ENCODE data around the gene ATG7. TPM values are rescaled to one million over a fixed set of nuclear protein-coding genes. Genes with fewer than 3 reads are reported as not detected.
"Not testable (repeated sequence)": the region's sequence is repeated elsewhere in the genome, so short reads cannot be mapped to it uniquely, and the experiment has no call there.

The ATG7 gene
- total RNA-seq, 8 experiments from 2014 or later, result 16.9 to 39.4 (median 24.8) TPM

- Histone ChIP-seq H3K4me3 (peak overlapping the region in 1 of 5 donors; percentile 13), H3K27ac (peak overlapping the region; percentile 74 to 77), H3K4me1 (replicated peaks in 1 of 2) (peaks cover 47 to 55% of the 10 kb centered on the region in 2 donors)
- peak; percentile 43 to 96 (median 93) for ATAC-seq (replicated peaks in 6 of 8)
- in situ Hi-C loops (cut with MboI; ENCODE audit: low pct_unique_long_range_greater_than_20kb in 2 of 9, low sequenced_read_pairs in 9 of 9, unreplicated experiment in 9 of 9), result no loop called here
- 7 to 100% (median 57%) methylated on average over 1 to 9 of the region's 9 CpGs; no CpG with 5 or more reads in 1 of the 10 experiments for WGBS, 10 experiments
Measured at GRCh38 chr3:11591391-11592282, 319.4 kb downstream of the ATG7 start.

- peak; percentile 19 to 85 (median 54) for ATAC-seq (replicated peaks in 6 of 8)
- Histone ChIP-seq H3K4me3 (no peak overlapping the region), H3K27ac (peak overlapping the region; percentile 74 to 77), H3K4me1 (replicated peaks in 1 of 2) (peaks cover 47 to 55% of the 10 kb centered on the region in 2 donors)
- in situ Hi-C loops (cut with MboI; ENCODE audit: low pct_unique_long_range_greater_than_20kb in 2 of 9, low sequenced_read_pairs in 9 of 9, unreplicated experiment in 9 of 9), result no loop called here
- WGBS, 10 experiments, result 20 to 100% (median 51%) methylated on average over 2 to 14 of the region's 14 CpGs; no CpG with 5 or more reads in 2 of the 10 experiments
Measured at GRCh38 chr3:11592445-11593298, 320.5 kb downstream of the ATG7 start.

GRCh38 chr3:11593318-11594034 is 321.3 kb downstream of the ATG7 start:
- in situ Hi-C loops (cut with MboI; ENCODE audit: low pct_unique_long_range_greater_than_20kb in 2 of 9, low sequenced_read_pairs in 9 of 9, unreplicated experiment in 9 of 9), result no loop called here
- no peak overlapping the region for H3K4me3 ChIP-seq
- ATAC-seq (replicated peaks in 6 of 8), result peak in 1 of 8 experiments; percentile 12
- H3K4me1 ChIP-seq (replicated peaks in 1 of 2), result peaks cover 47 to 52% of the 10 kb centered on the region in 2 donors
- peak overlapping the region in 1 of 2 donors; percentile 57 for H3K27ac ChIP-seq
- 0 to 100% (median 24%) methylated on average over 2 to 8 of the region's 10 CpGs; no CpG with 5 or more reads in 2 of the 10 experiments for WGBS, 10 experiments

- ATAC-seq (replicated peaks in 6 of 8); H3K27ac ChIP-seq; in situ Hi-C loops (cut with MboI; ENCODE audit: low pct_unique_long_range_greater_than_20kb in 2 of 9, low sequenced_read_pairs in 9 of 9, unreplicated experiment in 9 of 9); H3K4me3 ChIP-seq: not testable (repeated sequence)
- H3K4me1 ChIP-seq (replicated peaks in 1 of 2), result peaks cover 44 to 46% of the 10 kb centered on the region in 2 donors
- WGBS, 10 experiments, result 70 to 100% (median 100%) methylated on average over 2 to 4 of the region's 5 CpGs; no CpG with 5 or more reads in 6 of the 10 experiments
Measured at GRCh38 chr3:11595024-11595423, 322.8 kb downstream of the ATG7 start.

- Histone ChIP-seq H3K4me1 (replicated peaks in 1 of 2) (peaks cover 43% of the 10 kb centered on the region in 2 donors), H3K27ac (no peak overlapping the region), H3K4me3 (no peak overlapping the region)
- WGBS, 10 experiments, result 87 to 100% (median 100%) methylated on average over 1 to 7 of the region's 7 CpGs; no CpG with 5 or more reads in 3 of the 10 experiments
- in situ Hi-C loops (cut with MboI; ENCODE audit: low pct_unique_long_range_greater_than_20kb in 2 of 9, low sequenced_read_pairs in 9 of 9, unreplicated experiment in 9 of 9), result no loop called here
- no peak for ATAC-seq (replicated peaks in 6 of 8)
Measured at GRCh38 chr3:11596387-11596786, 324.2 kb downstream of the ATG7 start.

GRCh38 chr3:11600501-11601282 is 328.5 kb downstream of the ATG7 start:
- WGBS, 10 experiments, result 3 to 82% (median 45%) methylated on average over 1 to 12 of the region's 18 CpGs; no CpG with 5 or more reads in 1 of the 10 experiments
- in situ Hi-C loops (cut with MboI; ENCODE audit: low pct_unique_long_range_greater_than_20kb in 2 of 9, low sequenced_read_pairs in 9 of 9, unreplicated experiment in 9 of 9), result no loop called here

GRCh38 chr3:11601446-11602238 is 329.4 kb downstream of the ATG7 start:
- 36 to 94% (median 81%) methylated on average over 3 to 12 of the region's 21 CpGs; no CpG with 5 or more reads in 2 of the 10 experiments for WGBS, 10 experiments
- no peak overlapping the region for H3K4me3 ChIP-seq
- in situ Hi-C loops (cut with MboI; ENCODE audit: low pct_unique_long_range_greater_than_20kb in 2 of 9, low sequenced_read_pairs in 9 of 9, unreplicated experiment in 9 of 9), result no loop called here
- no peak for ATAC-seq (replicated peaks in 6 of 8)
- H3K27ac ChIP-seq, result peak overlapping the region in 1 of 2 donors; percentile 64
- peaks cover 37 to 43% of the 10 kb centered on the region in 2 donors for H3K4me1 ChIP-seq (replicated peaks in 1 of 2)

More at GRCh38 chr3:11600501-11601282, 328.5 kb downstream of the ATG7 start:
- peaks cover 33 to 37% of the 10 kb centered on the region in 2 donors for H3K4me1 ChIP-seq (replicated peaks in 1 of 2)
- peak; percentile 56 to 99 (median 98) for ATAC-seq (replicated peaks in 6 of 8)
- peak overlapping the region; percentile 53 to 64 for H3K27ac ChIP-seq
- H3K4me3 ChIP-seq, result no peak overlapping the region

GRCh38 chr3:11602239-11602840 is 330.1 kb downstream of the ATG7 start:
- 48 to 90% (median 71%) methylated on average over 8 to 11 of the region's 11 CpGs for WGBS, 10 experiments
- Histone ChIP-seq H3K4me1 (replicated peaks in 1 of 2) (peaks cover 37 to 43% of the 10 kb centered on the region in 2 donors), H3K27ac (no peak overlapping the region), H3K4me3 (no peak overlapping the region)
- in situ Hi-C loops (cut with MboI; ENCODE audit: low pct_unique_long_range_greater_than_20kb in 2 of 9, low sequenced_read_pairs in 9 of 9, unreplicated experiment in 9 of 9), result no loop called here
- no peak for ATAC-seq (replicated peaks in 6 of 8)

GRCh38 chr3:11602886-11603527 is 330.8 kb downstream of the ATG7 start:
- no peak overlapping the region for H3K4me3 ChIP-seq
- H3K27ac ChIP-seq, result no peak overlapping the region
- WGBS, 10 experiments, result 57 to 96% (median 86%) methylated on average over 2 to 5 of the region's 5 CpGs
- peaks cover 41 to 45% of the 10 kb centered on the region in 2 donors for H3K4me1 ChIP-seq (replicated peaks in 1 of 2)
- no peak for ATAC-seq (replicated peaks in 6 of 8)
- in situ Hi-C loops (cut with MboI; ENCODE audit: low pct_unique_long_range_greater_than_20kb in 2 of 9, low sequenced_read_pairs in 9 of 9, unreplicated experiment in 9 of 9), result no loop called here

- peak overlapping the region in 1 of 2 donors; percentile 38 for H3K27ac ChIP-seq
- 0 to 83% (median 79%) methylated on average over 1 to 8 of the region's 9 CpGs; no CpG with 5 or more reads in 1 of the 10 experiments for WGBS, 10 experiments
- H3K4me1 ChIP-seq (replicated peaks in 1 of 2), result peaks cover 44 to 50% of the 10 kb centered on the region in 2 donors
- peak in 2 of 8 experiments; percentile 1 to 2 for ATAC-seq (replicated peaks in 6 of 8)
- in situ Hi-C loops (cut with MboI; ENCODE audit: low pct_unique_long_range_greater_than_20kb in 2 of 9, low sequenced_read_pairs in 9 of 9, unreplicated experiment in 9 of 9), result no loop called here
- H3K4me3 ChIP-seq, result no peak overlapping the region
Measured at GRCh38 chr3:11603628-11604027, 331.4 kb downstream of the ATG7 start.
